ENCODE data around the gene ATP2A1. TPM values are rescaled to one million over a fixed set of nuclear protein-coding genes. Genes with fewer than 3 reads are reported as not detected.
A peak's percentile ranks its signal among the peaks of the same experiment; 100 is the strongest.

The ATP2A1 gene
- total RNA-seq, 4 donors from 2014 or later = 0.19 to 0.26 TPM; not detected in 2

- Histone ChIP-seq H3K4me1 (peaks cover 0 to 10% (median 4%) of the 10 kb centered on the region in 3 donors), H3K27me3 (no peaks in the 10 kb centered on the region), H3K9me3 (no peaks in the 10 kb centered on the region), H3K4me3 (no peak overlapping the region), H3K27ac (peak overlapping the region in 3 of 4 donors; percentile 21 to 43 (median 35)), H3K36me3 (peaks cover 0 to 99% (median 11%) of the 10 kb centered on the region in 3 donors)
- no peak for DNase-seq
- TF ChIP-seq, protein P1, sequence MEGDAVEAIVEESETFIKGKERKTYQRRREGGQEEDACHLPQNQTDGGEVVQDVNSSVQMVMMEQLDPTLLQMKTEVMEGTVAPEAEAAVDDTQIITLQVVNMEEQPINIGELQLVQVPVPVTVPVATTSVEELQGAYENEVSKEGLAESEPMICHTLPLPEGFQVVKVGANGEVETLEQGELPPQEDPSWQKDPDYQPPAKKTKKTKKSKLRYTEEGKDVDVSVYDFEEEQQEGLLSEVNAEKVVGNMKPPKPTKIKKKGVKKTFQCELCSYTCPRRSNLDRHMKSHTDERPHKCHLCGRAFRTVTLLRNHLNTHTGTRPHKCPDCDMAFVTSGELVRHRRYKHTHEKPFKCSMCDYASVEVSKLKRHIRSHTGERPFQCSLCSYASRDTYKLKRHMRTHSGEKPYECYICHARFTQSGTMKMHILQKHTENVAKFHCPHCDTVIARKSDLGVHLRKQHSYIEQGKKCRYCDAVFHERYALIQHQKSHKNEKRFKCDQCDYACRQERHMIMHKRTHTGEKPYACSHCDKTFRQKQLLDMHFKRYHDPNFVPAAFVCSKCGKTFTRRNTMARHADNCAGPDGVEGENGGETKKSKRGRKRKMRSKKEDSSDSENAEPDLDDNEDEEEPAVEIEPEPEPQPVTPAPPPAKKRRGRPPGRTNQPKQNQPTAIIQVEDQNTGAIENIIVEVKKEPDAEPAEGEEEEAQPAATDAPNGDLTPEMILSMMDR (IDR thresholded peaks at IDR 0.05) = no peak
- TF ChIP-seq POLR2A (IDR thresholded peaks at IDR 0.05) = no peak
- whole genome bisulfite sequencing, 2 donors = 59 to 69% methylated on average over 7 to 15 of the region's 19 CpGs
- intact Hi-C loops (cut with DNase I) = no loop called here
Observed at GRCh38 chr16:28910086-28911031, 32.1 kb downstream of the ATP2A1 start.

DNA sequence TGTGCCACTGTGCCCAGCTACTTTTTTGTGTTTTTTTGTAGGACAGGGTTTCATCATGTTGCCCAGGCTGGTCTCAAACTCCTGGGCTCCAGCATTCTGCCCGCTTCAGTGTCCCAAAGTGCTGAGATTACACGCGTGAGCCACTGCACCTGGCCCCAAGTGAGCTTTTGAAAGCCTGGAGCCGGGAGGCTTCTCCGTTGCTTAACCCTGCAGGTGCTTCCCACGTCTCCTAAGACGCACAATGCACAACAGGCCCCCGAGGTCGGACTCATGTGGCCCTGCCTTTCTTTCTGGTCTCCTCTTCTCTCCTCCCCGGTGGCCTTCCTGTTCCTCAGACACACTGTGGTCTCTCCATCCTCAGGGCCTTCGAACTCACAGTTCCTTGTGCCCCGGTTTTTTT lies 34.3 kb downstream of the ATP2A1 start:
- DNase-seq = no peak
- Histone ChIP-seq H3K27me3 (no peaks in the 10 kb centered on the region), H3K4me3 (no peak overlapping the region), H3K27ac (no peak overlapping the region), H3K4me1 (peaks cover 0 to 10% (median 4%) of the 10 kb centered on the region in 3 donors), H3K9me3 (no peaks in the 10 kb centered on the region), H3K36me3 (peaks cover 3 to 99% (median 9%) of the 10 kb centered on the region in 3 donors)
- WGBS, 2 donors = 90 to 91% methylated on average over 10 to 12 of the region's 12 CpGs
- TF ChIP-seq POLR2A (IDR thresholded peaks at IDR 0.05) = no peak
- TF ChIP-seq, protein P1 (IDR thresholded peaks at IDR 0.05) = no peak
- intact Hi-C loops (cut with DNase I) = no loop called here

DNA sequence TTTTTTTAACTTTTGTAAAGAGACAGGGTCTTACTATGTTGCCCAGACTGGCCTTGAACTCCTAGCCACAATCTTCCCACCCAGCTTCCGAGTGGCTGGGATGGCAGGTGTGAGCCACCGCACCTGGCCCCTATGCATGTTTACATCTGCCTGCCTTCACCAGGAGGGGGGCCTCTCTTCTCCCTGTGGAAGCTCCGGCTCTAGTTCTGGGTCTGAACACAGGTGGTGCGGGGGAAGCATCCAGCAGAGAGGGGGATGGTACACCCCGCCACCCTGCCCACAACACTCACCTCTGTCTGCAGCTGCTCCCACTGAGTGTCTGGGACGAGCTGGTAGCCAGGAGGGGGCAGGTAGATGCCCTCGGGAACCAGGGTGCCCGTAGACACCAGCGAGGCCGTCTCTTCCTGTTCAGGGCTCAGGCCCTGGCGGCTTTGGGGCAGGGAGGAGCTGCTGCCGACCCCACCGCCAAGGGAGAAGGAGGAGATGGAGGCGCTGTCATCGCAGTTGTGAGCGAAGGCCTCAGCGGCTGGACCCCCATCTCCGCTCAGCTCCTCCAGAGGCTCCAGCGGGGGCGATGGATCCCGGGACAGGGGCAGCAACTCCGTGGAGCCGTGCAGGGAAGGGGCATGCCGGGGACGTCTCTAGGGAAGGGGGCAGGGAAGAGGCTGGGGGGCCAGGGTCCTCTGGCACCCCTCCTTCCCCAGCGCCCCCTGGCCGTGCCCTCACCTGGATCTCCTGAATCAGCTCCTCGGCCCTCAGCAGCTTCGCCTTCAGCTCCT lies 35.8 kb downstream of the ATP2A1 start:
- peaks cover 0 to 10% (median 4%) of the 10 kb centered on the region in 3 donors for H3K4me1 ChIP-seq
- no peaks in the 10 kb centered on the region for H3K27me3 ChIP-seq
- H3K4me3 ChIP-seq = no peak overlapping the region
- H3K36me3 ChIP-seq = peaks cover 11 to 99% (median 13%) of the 10 kb centered on the region in 3 donors
- no peak overlapping the region for H3K27ac ChIP-seq
- H3K9me3 ChIP-seq = no peaks in the 10 kb centered on the region
- 89 to 96% methylated on average over 6 to 11 of the region's 29 CpGs for WGBS, 2 donors
- intact Hi-C loops (cut with DNase I) = no loop called here
- TF ChIP-seq, protein P1 (IDR thresholded peaks at IDR 0.05) = no peak
- TF ChIP-seq POLR2A (IDR thresholded peaks at IDR 0.05) = no peak
- DNase-seq = no peak

- Histone ChIP-seq H3K27ac (no peak overlapping the region), H3K27me3 (no peaks in the 10 kb centered on the region), H3K4me1 (peaks cover 0 to 10% (median 4%) of the 10 kb centered on the region in 3 donors), H3K4me3 (no peak overlapping the region), H3K9me3 (no peaks in the 10 kb centered on the region), H3K36me3 (peaks cover 16 to 98% (median 19%) of the 10 kb centered on the region in 3 donors)
- no peak for TF ChIP-seq POLR2A (IDR thresholded peaks at IDR 0.05)
- TF ChIP-seq, protein P1 (IDR thresholded peaks at IDR 0.05) = no peak
- intact Hi-C loops (cut with DNase I) = no loop called here
- DNase-seq = no peak
Observed at GRCh38 chr16:28915181-28915580, 36.9 kb downstream of the ATP2A1 start.

All from esophagus squamous epithelium (tissue), 5 donors.